Transverse colon (tissue), 4 donors: ENCODE data around the gene CTNNBIP1. TPM values are rescaled to one million over a fixed set of nuclear protein-coding genes. Genes with fewer than 3 reads are reported as not detected.
A peak's percentile ranks its signal among the peaks of the same experiment; 100 is the strongest.

Experiments
- DNase-seq: peaks from one replicate; pipeline ENCODE4 v3.0.0-alpha.2; 2019
- H3K27ac ChIP-seq, 4 donors: fragments of 200-600 bp; sonication (generic); 2 replicates each; pipeline ENCODE4 v1.5.1; 2016 to 2018; ENCODE audit warnings: inconsistent platforms in 4 of 4
- H3K27me3 ChIP-seq: fragments of 200-600 bp; sonication (generic); 2 replicates; pipeline ENCODE4 v1.5.1; 2017; ENCODE audit warnings: inconsistent platforms
- H3K36me3 ChIP-seq, 4 donors: fragments of 200-600 bp; sonication (generic); 2 replicates each; pipeline ENCODE4 v1.5.1; 2017 to 2019; ENCODE audit warnings: inconsistent platforms in 4 of 4
- H3K4me1 ChIP-seq, 4 donors: fragments of 200-600 bp; sonication (generic); 2 replicates each; pipeline ENCODE4 v1.5.1; 2017 to 2020; ENCODE audit warnings: inconsistent platforms in 4 of 4
- H3K4me3 ChIP-seq, 4 donors: fragments of 200-600 bp; sonication (generic); 1 replicate in 1 of 4; 2 replicates in 3 of 4; pipeline versions ENCODE4 v1.5.1 to v1.6.1; 2017 to 2019; ENCODE audit warnings: inconsistent platforms in 4 of 4
- H3K9me3 ChIP-seq, 2 donors: fragments of 200-600 bp; sonication (generic); 2 replicates each; pipeline ENCODE4 v1.5.1; 2017 to 2019; ENCODE audit warnings: inconsistent platforms in 2 of 2
- EP300 ChIP-seq: sonication (generic); formaldehyde crosslinking; IDR thresholded peaks from one replicate; pipeline ENCODE4 v1.6.1; 2017; ENCODE audit warnings: antibody characterized with exemption, low read depth
- POLR2A ChIP-seq: fragments of 450-650 bp; IDR thresholded peaks from one replicate; pipeline ENCODE4 v1.6.1; 2016; ENCODE audit warnings: antibody characterized with exemption, mild to moderate bottlenecking, moderate library complexity
- POLR2AphosphoS5 ChIP-seq, 3 donors: sonication (generic); formaldehyde crosslinking; IDR thresholded peaks; one replicate each; pipeline ENCODE4 v1.6.1; 2016; ENCODE audit warnings: antibody characterized with exemption in 3 of 3
- WGBS, 2 donors: methylation state at CpG; one replicate each; pipeline ENCODE4 v1.1.5; 2018; ENCODE audit warnings: low coverage in 1 of 2; 5-methylcytosine and 5-hydroxymethylcytosine counted together
- in situ Hi-C, 4 donors: fragments of 200-750 bp; cut with MboI; loops; one replicate each; pipeline versions ENCODE4 v1.15.0 to v1.15.1; 2017; ENCODE audit warnings: low sequenced_read_pairs in 3 of 4, low pct_ligation_motif_present in 1 of 4, low pct_unique_long_range_greater_than_20kb in 1 of 4
- intact Hi-C: fragments of 100-400 bp; cut with DNase I; formaldehyde crosslinking; loops from one replicate; pipeline ENCODE4 v1.15.1; 2023; ENCODE audit warnings: low total_unique reads
- total RNA-seq, 4 donors: library from RNA; depleted of rRNA; stranded (reverse); fragments of >200 nt; gene quantifications; one replicate each; pipeline ENCODE4 v1.1.0, GENCODE V29; 2016
- TF ChIP-seq, protein P1 (sequence below), 5 experiments: fragments of 200-600 bp in 3 of 5; fragments of 450-650 bp in 2 of 5; sonication (generic) in 3 of 5; IDR thresholded peaks; 1 replicate in 2 of 5; 2 replicates in 3 of 5; pipeline ENCODE4 v1.5.1; 2016 to 2017; ENCODE audit warnings: antibody characterized with exemption in 5 of 5, inconsistent platforms in 3 of 5, mild to moderate bottlenecking in 2 of 5, moderate library complexity in 1 of 5

The CTNNBIP1 gene
- total RNA-seq, 4 donors from 2014 or later = 7.9 to 24.4 (median 15.7) TPM

GRCh38 chr1:9890224-9890731 lies 19.8 kb downstream of the CTNNBIP1 start:
- H3K9me3 ChIP-seq = no peaks in the 10 kb centered on the region
- H3K4me1 ChIP-seq = peaks cover 0 to 29% (median 16%) of the 10 kb centered on the region in 4 donors
- no peaks in the 10 kb centered on the region for H3K27me3 ChIP-seq
- in situ Hi-C loops (no loop called here), intact Hi-C loops (no loop called here)
- no peaks in the 10 kb centered on the region for H3K36me3 ChIP-seq
- 70% methylated on average over 6 of the region's 6 CpGs; no CpG with 5 or more reads in 1 of the 2 donors for WGBS, 2 donors
- H3K27ac ChIP-seq = peak overlapping the region in 3 of 4 donors; percentile 32 to 53 (median 44)
- no peak overlapping the region for H3K4me3 ChIP-seq
- DNase-seq = peak; percentile 22
- TF ChIP-seq EP300 = no peak
- TF ChIP-seq, protein P1, sequence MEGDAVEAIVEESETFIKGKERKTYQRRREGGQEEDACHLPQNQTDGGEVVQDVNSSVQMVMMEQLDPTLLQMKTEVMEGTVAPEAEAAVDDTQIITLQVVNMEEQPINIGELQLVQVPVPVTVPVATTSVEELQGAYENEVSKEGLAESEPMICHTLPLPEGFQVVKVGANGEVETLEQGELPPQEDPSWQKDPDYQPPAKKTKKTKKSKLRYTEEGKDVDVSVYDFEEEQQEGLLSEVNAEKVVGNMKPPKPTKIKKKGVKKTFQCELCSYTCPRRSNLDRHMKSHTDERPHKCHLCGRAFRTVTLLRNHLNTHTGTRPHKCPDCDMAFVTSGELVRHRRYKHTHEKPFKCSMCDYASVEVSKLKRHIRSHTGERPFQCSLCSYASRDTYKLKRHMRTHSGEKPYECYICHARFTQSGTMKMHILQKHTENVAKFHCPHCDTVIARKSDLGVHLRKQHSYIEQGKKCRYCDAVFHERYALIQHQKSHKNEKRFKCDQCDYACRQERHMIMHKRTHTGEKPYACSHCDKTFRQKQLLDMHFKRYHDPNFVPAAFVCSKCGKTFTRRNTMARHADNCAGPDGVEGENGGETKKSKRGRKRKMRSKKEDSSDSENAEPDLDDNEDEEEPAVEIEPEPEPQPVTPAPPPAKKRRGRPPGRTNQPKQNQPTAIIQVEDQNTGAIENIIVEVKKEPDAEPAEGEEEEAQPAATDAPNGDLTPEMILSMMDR (IDR thresholded peaks at IDR 0.05) = no peak
- TF ChIP-seq POLR2AphosphoS5 (IDR thresholded peaks at IDR 0.05) = no peak
- no peak for TF ChIP-seq POLR2A

DNA sequence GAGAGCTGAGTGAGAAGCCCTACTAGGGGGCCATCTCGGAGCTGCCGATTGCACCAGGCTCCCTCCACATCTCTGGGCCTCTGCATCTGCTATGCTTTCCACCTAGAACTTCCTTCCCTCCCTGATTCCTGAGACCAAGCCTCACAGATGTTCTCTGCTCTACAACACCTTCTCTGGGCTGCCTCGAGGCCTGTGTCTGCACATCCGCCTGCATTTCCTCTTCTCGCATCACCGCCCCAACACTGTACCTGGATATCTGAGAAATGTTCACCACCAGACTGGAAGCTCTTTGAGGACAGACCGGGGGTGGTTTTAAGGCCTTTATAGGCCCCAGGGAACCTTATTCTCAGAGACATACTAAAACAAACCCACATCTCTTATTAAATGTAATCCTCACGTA lies 20.7 kb downstream of the CTNNBIP1 start:
- TF ChIP-seq POLR2AphosphoS5 (IDR thresholded peaks at IDR 0.05) = no peak
- no peak for TF ChIP-seq EP300
- TF ChIP-seq, protein P1 (IDR thresholded peaks at IDR 0.05) = no peak
- TF ChIP-seq POLR2A = no peak
- H3K9me3 ChIP-seq = no peaks in the 10 kb centered on the region
- 76 to 87% methylated on average over 5 to 8 of the region's 8 CpGs for WGBS, 2 donors
- H3K36me3 ChIP-seq = no peaks in the 10 kb centered on the region
- in situ Hi-C loops (no loop called here), intact Hi-C loops (no loop called here)
- peak overlapping the region in 1 of 4 donors; percentile 44 for H3K27ac ChIP-seq
- no peak for DNase-seq
- peaks cover 0 to 29% (median 16%) of the 10 kb centered on the region in 4 donors for H3K4me1 ChIP-seq
- no peaks in the 10 kb centered on the region for H3K27me3 ChIP-seq
- no peak overlapping the region for H3K4me3 ChIP-seq

DNA sequence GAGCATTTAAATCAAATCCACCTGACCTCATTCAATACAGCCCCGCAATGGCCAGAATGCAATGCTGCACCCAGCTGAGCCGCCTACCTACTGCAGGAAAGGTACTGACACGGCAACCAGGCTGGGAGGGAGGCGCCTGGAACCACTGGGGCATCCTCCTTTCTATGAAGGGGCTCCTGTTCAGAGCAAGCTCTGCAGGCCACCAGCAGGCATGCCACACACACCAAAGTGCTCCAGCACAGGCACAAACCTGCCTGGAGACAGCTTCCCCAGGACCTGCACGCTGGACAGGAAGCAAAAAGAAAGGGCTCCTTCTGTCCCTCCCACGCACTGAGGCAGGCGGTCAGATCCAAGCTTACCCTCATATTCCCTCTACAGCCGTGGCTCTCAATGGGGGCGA lies 21.2 kb downstream of the CTNNBIP1 start:
- TF ChIP-seq POLR2AphosphoS5 (IDR thresholded peaks at IDR 0.05) = no peak
- in situ Hi-C loops = no loop called here
- H3K27me3 ChIP-seq = no peaks in the 10 kb centered on the region
- no peak for DNase-seq
- no peak overlapping the region for H3K4me3 ChIP-seq
- intact Hi-C loops = no loop called here
- H3K36me3 ChIP-seq = no peaks in the 10 kb centered on the region
- H3K9me3 ChIP-seq = no peaks in the 10 kb centered on the region
- WGBS, 2 donors = 91% methylated on average over 9 of the region's 9 CpGs; no CpG with 5 or more reads in 1 of the 2 donors
- no peak overlapping the region for H3K27ac ChIP-seq
- H3K4me1 ChIP-seq = peaks cover 0 to 29% (median 16%) of the 10 kb centered on the region in 4 donors

GRCh38 chr1:9887070-9887469 lies 23.0 kb downstream of the CTNNBIP1 start:
- no peak overlapping the region for H3K4me3 ChIP-seq
- in situ Hi-C loops = no loop called here
- WGBS, 2 donors = 90 to 100% methylated on average over 3 to 4 of the region's 4 CpGs
- peaks cover 0 to 18% (median 11%) of the 10 kb centered on the region in 4 donors for H3K4me1 ChIP-seq
- intact Hi-C loops = no loop called here
- no peaks in the 10 kb centered on the region for H3K36me3 ChIP-seq
- no peak for DNase-seq
- TF ChIP-seq POLR2AphosphoS5 (IDR thresholded peaks at IDR 0.05) (no peak), EP300 (no peak), POLR2A (no peak)
- TF ChIP-seq, protein P1 (IDR thresholded peaks at IDR 0.05) = no peak
- no peak overlapping the region for H3K27ac ChIP-seq
- no peaks in the 10 kb centered on the region for H3K9me3 ChIP-seq
- no peaks in the 10 kb centered on the region for H3K27me3 ChIP-seq
